ENCODE data around the gene ZNF541.
"Not testable (repeated sequence)": the region's sequence is repeated elsewhere in the genome, so short reads cannot be mapped to it uniquely, and the experiment has no call there.

Gene ZNF541

GRCh38 chr19:47598407-47599349 is 25.7 kb upstream of the ZNF541 start:
- DNase-seq, result peak; percentile 99

GRCh38 chr19:47595944-47596343 is 23.0 kb upstream of the ZNF541 start:
- DNase-seq, result no peak

- DNase-seq, result no peak
Measured at GRCh38 chr19:47593860-47594259, 20.9 kb upstream of the ZNF541 start.

- DNase-seq, result no peak
Measured at GRCh38 chr19:47589824-47590223, 16.9 kb upstream of the ZNF541 start.

- DNase-seq, result peak; percentile 77
Measured at GRCh38 chr19:47587295-47587694, 14.3 kb upstream of the ZNF541 start.

- not testable (repeated sequence) for DNase-seq
Measured at GRCh38 chr19:47583161-47583560, 10.2 kb upstream of the ZNF541 start.

GRCh38 chr19:47582320-47582909 is 9.5 kb upstream of the ZNF541 start:
- DNase-seq, result peak; percentile 65

- DNase-seq, result no peak
Measured at GRCh38 chr19:47581605-47582319, 8.8 kb upstream of the ZNF541 start.

- DNase-seq, result no peak
Measured at GRCh38 chr19:47580397-47580796, 7.4 kb upstream of the ZNF541 start.

GRCh38 chr19:47572635-47573034 is 313 bp downstream of the ZNF541 start:
- no peak for DNase-seq

- DNase-seq, result no peak
Measured at GRCh38 chr19:47569331-47569730, 3.6 kb downstream of the ZNF541 start.

- no peak for DNase-seq
Measured at GRCh38 chr19:47564081-47564480, 8.9 kb downstream of the ZNF541 start.

- DNase-seq, result no peak
Measured at GRCh38 chr19:47561440-47562057, 11.4 kb downstream of the ZNF541 start.

- no peak for DNase-seq
Measured at GRCh38 chr19:47560999-47561398, 11.9 kb downstream of the ZNF541 start.

- no peak for DNase-seq
Measured at GRCh38 chr19:47550129-47550528, 22.8 kb downstream of the ZNF541 start.

- no peak for DNase-seq
Measured at GRCh38 chr19:47549261-47549862, 23.6 kb downstream of the ZNF541 start.

GRCh38 chr19:47547199-47547598 is 25.7 kb downstream of the ZNF541 start:
- DNase-seq, result no peak

GRCh38 chr19:47545061-47545948 is 27.6 kb downstream of the ZNF541 start:
- no peak for DNase-seq

- no peak for DNase-seq
Measured at GRCh38 chr19:47544476-47544875, 28.5 kb downstream of the ZNF541 start.

GRCh38 chr19:47544075-47544474 is 28.9 kb downstream of the ZNF541 start:
- no peak for DNase-seq

GRCh38 chr19:47542030-47542475 is 30.9 kb downstream of the ZNF541 start:
- peak; percentile 28 for DNase-seq

- no peak for DNase-seq
Measured at GRCh38 chr19:47541518-47541917, 31.4 kb downstream of the ZNF541 start.

All from EL (cell line).